Gastrocnemius medialis (tissue), 4 donors: ENCODE measurements around the gene IGFN1.

ENCODE experiments used
- CTCF ChIP-seq, 5 experiments: fragments of 450-650 bp in 3 of 5; fragments of 200-600 bp in 2 of 5; sonication (generic) in 2 of 5; IDR thresholded peaks in 4 of 5; conservative IDR thresholded peaks in 1 of 5; 1 replicate in 4 of 5; 2 replicates in 1 of 5; pipeline ENCODE4 v1.5.1; 2016 to 2019; ENCODE audit warnings: antibody characterized with exemption in 5 of 5, mild to moderate bottlenecking in 3 of 5, moderate library complexity in 3 of 5
- POLR2A ChIP-seq, 2 donors: fragments of 450-650 bp; IDR thresholded peaks; one replicate each; pipeline ENCODE4 v1.6.1; 2017; ENCODE audit warnings: antibody characterized with exemption in 2 of 2, mild to moderate bottlenecking in 2 of 2, moderate library complexity in 2 of 2

DNA sequence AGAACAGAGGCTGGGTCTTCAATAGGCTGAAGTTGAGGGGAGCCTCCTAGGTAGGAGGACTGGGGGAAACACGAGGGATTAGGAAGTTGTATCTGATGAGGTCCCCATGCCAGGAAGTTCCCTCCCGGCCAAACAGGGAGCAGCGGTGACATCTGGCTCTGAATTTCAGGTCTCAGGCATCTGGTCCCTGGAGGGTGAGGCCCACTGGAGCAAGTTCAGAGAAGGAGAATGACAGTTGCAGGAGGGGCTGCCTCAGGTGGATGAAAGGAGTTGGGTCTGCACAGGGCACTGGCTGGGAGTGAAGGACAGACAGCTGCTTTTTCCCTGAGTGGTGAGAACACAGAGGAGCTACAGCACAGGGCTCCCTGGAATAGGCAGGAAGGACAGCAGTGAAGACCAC lies 45.5 kb upstream of the IGFN1 start:
- TF ChIP-seq CTCF (IDR thresholded peaks at IDR 0.05 in 4 of 5, conservative IDR thresholded peaks at IDR 0.05 in 1 of 5) (no peak), POLR2A (IDR thresholded peaks at IDR 0.05) (no peak)
